HCT116 (cell line): ENCODE measurements around the gene RIC8A.

ENCODE experiments used
- CTCF ChIP-seq, 3 experiments: fragments of 200-600 bp in 1 of 3; sonication (generic) in 1 of 3; IDR thresholded peaks in 2 of 3; conservative IDR thresholded peaks in 1 of 3; 2 replicates each; pipeline ENCODE4 v1.5.1; 2012 to 2017; ENCODE audit warnings: low read depth in 2 of 3, low read length in 2 of 3, antibody characterized with exemption in 1 of 3, borderline replicate concordance in 1 of 3, control low read depth in 1 of 3, mild to moderate bottlenecking in 1 of 3, mixed read lengths in 1 of 3, mixed run types in 1 of 3, moderate library complexity in 1 of 3; ENCODE audit not compliant: insufficient read depth in 1 of 3
- POLR2AphosphoS5 ChIP-seq: IDR thresholded peaks from 2 replicates; pipeline ENCODE4 v1.6.1; 2011; ENCODE audit warnings: mild to moderate bottlenecking, low read depth, low read length, moderate library complexity
- RAD21 ChIP-seq: IDR thresholded peaks from 2 replicates; pipeline ENCODE4 v1.6.1; 2012; ENCODE audit warnings: low read depth, mild to moderate bottlenecking
- ZBTB33 ChIP-seq: IDR thresholded peaks from 2 replicates; pipeline ENCODE4 v1.6.1; 2011; ENCODE audit warnings: mild to moderate bottlenecking, low read length, moderate library complexity; ENCODE audit not compliant: insufficient replicate concordance; ENCODE audit errors: extremely low read depth

GRCh38 chr11:196786-197731 is 10.4 kb upstream of the RIC8A start:
- TF ChIP-seq RAD21: no peak
- no peak for TF ChIP-seq CTCF (IDR thresholded peaks at IDR 0.05 in 2 of 3, conservative IDR thresholded peaks at IDR 0.05 in 1 of 3; ENCODE audit: borderline replicate concordance in 1 of 3, insufficient read depth in 1 of 3, low read depth in 2 of 3, low read length in 2 of 3)
- TF ChIP-seq ZBTB33: no peak
- no peak for TF ChIP-seq POLR2AphosphoS5
